ENCODE data around the gene PKD2. TPM values are rescaled to one million over a fixed set of nuclear protein-coding genes. Genes with fewer than 3 reads are reported as not detected.

PKD2 gene
- total and polyA plus RNA-seq, 2 donors (not counting 1 experiment from before 2014, with no cell fraction given), result 109 to 158 TPM

DNA sequence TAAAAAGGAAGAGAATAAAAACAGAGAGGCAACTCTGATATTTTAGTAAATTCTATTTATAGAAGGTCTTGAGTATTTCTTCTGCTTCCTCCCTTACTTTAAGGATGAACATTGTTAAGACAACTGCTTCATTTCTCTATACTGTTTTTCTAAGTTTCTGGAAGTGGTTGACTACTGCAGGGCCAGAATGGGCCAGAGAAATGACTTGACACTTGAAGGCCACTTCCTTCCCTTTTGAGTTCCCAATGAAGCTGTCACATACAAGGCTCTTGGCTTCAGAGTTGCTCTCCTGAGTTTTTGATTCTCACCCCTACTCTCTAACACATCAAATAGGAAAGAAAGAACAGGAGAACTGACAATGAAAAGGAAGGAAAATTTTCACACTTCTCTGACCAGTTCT is 37.6 kb downstream of the PKD2 start:
- Histone ChIP-seq H3K4me3 (replicated peaks in 1 of 4; ENCODE audit: control extremely low read depth in 1 of 4, insufficient read depth in 1 of 4, low read depth in 3 of 4, low read length in 4 of 4) (no peak overlapping the region), H4K20me1 (ENCODE audit: control insufficient read depth, extremely low read depth, insufficient read depth, low read length) (no peaks in the 10 kb centered on the region), H3K4me1 (ENCODE audit: control insufficient read depth, extremely low read depth, insufficient read depth, low read length) (no peaks in the 10 kb centered on the region), H3K27ac (ENCODE audit: insufficient read depth, low read length) (no peak overlapping the region), H3K27me3 (ENCODE audit: control insufficient read depth, insufficient read depth, low read length) (no peaks in the 10 kb centered on the region), H3K9ac (ENCODE audit: insufficient read depth, low read length) (no peak overlapping the region), H3K4me2 (ENCODE audit: extremely low read depth, insufficient read depth, low read length) (no peak overlapping the region), H3K9me3 (ENCODE audit: control insufficient read depth, insufficient read depth, low read depth, low read length) (no peaks in the 10 kb centered on the region), H3K36me3 (ENCODE audit: control insufficient read depth, insufficient read depth, low read length) (peaks cover 15% of the 10 kb centered on the region), H3K79me2 (ENCODE audit: control insufficient read depth, insufficient read depth, low read length) (no peaks in the 10 kb centered on the region), H2AFZ (ENCODE audit: low read length) (no peak overlapping the region)
- TF ChIP-seq, protein P1, sequence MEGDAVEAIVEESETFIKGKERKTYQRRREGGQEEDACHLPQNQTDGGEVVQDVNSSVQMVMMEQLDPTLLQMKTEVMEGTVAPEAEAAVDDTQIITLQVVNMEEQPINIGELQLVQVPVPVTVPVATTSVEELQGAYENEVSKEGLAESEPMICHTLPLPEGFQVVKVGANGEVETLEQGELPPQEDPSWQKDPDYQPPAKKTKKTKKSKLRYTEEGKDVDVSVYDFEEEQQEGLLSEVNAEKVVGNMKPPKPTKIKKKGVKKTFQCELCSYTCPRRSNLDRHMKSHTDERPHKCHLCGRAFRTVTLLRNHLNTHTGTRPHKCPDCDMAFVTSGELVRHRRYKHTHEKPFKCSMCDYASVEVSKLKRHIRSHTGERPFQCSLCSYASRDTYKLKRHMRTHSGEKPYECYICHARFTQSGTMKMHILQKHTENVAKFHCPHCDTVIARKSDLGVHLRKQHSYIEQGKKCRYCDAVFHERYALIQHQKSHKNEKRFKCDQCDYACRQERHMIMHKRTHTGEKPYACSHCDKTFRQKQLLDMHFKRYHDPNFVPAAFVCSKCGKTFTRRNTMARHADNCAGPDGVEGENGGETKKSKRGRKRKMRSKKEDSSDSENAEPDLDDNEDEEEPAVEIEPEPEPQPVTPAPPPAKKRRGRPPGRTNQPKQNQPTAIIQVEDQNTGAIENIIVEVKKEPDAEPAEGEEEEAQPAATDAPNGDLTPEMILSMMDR (conservative IDR thresholded peaks at IDR 0.05 in 1 of 2, IDR thresholded peaks at IDR 0.05 in 1 of 2; ENCODE audit: low read depth in 1 of 2, low read length in 2 of 2), result no peak
- DNase-seq (ENCODE audit: low read depth in 2 of 2), result no peak

DNA sequence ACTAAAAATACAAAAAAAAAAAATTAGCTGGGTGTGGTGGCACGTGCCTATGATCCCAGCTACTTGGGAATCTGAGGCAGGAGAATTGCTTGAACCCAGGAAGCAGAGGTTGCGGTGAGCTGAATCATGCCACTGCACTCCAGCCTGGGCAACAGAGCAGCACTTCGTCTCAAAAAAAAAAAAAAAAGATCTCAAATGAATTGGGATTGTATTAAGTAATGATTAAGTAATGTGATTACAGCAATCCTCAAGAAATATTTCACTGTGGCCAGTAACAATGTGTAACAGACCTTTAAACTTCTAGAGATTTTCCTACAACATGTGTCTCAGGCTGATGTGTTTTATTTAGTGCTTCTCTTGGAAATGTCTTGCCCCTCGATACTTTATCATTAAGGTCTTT is 46.8 kb downstream of the PKD2 start:
- Histone ChIP-seq H3K36me3 (ENCODE audit: control insufficient read depth, insufficient read depth, low read length) (peaks cover 2% of the 10 kb centered on the region), H3K79me2 (ENCODE audit: control insufficient read depth, insufficient read depth, low read length) (no peaks in the 10 kb centered on the region), H3K9me3 (ENCODE audit: control insufficient read depth, insufficient read depth, low read depth, low read length) (no peaks in the 10 kb centered on the region), H3K4me2 (ENCODE audit: extremely low read depth, insufficient read depth, low read length) (no peak overlapping the region), H3K9ac (ENCODE audit: insufficient read depth, low read length) (no peak overlapping the region), H2AFZ (ENCODE audit: low read length) (no peak overlapping the region), H3K4me1 (ENCODE audit: control insufficient read depth, extremely low read depth, insufficient read depth, low read length) (no peaks in the 10 kb centered on the region), H3K27me3 (ENCODE audit: control insufficient read depth, insufficient read depth, low read length) (no peaks in the 10 kb centered on the region), H3K27ac (ENCODE audit: insufficient read depth, low read length) (no peak overlapping the region), H4K20me1 (ENCODE audit: control insufficient read depth, extremely low read depth, insufficient read depth, low read length) (no peaks in the 10 kb centered on the region), H3K4me3 (replicated peaks in 1 of 4; ENCODE audit: control extremely low read depth in 1 of 4, insufficient read depth in 1 of 4, low read depth in 3 of 4, low read length in 4 of 4) (no peak overlapping the region)
- TF ChIP-seq EZH2 (IDR thresholded peaks at IDR 0.05; ENCODE audit: low read length, missing control alignments), result no peak
- TF ChIP-seq, protein P1 (conservative IDR thresholded peaks at IDR 0.05 in 1 of 2, IDR thresholded peaks at IDR 0.05 in 1 of 2; ENCODE audit: low read depth in 1 of 2, low read length in 2 of 2), result no peak
- DNase-seq (ENCODE audit: low read depth in 2 of 2), result peak in 1 of 2 donors; percentile 9

DNA sequence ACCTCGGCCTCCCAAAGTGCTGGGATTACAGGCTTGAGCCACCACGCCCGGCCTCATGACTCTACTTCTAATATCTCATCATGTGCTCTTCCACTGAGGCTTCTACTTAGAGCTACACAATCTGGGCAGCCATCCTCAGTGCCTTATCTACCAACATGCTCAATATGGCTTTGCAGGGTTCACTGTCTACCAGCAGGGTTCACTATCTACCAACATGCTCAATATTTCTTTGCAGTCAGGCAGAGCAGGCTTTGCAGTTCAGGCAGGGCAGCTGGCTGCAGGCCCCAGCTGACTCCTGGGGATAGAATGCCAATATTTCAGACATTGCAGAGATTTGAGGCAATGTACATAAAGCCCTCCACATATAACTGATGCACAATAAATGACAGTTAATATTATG is 47.5 kb downstream of the PKD2 start:
- Histone ChIP-seq H3K27me3 (ENCODE audit: control insufficient read depth, insufficient read depth, low read length) (no peaks in the 10 kb centered on the region), H3K9ac (ENCODE audit: insufficient read depth, low read length) (no peak overlapping the region), H3K36me3 (ENCODE audit: control insufficient read depth, insufficient read depth, low read length) (peaks cover 4% of the 10 kb centered on the region), H4K20me1 (ENCODE audit: control insufficient read depth, extremely low read depth, insufficient read depth, low read length) (no peaks in the 10 kb centered on the region), H3K79me2 (ENCODE audit: control insufficient read depth, insufficient read depth, low read length) (no peaks in the 10 kb centered on the region), H3K4me1 (ENCODE audit: control insufficient read depth, extremely low read depth, insufficient read depth, low read length) (no peaks in the 10 kb centered on the region), H3K4me2 (ENCODE audit: extremely low read depth, insufficient read depth, low read length) (no peak overlapping the region), H3K4me3 (replicated peaks in 1 of 4; ENCODE audit: control extremely low read depth in 1 of 4, insufficient read depth in 1 of 4, low read depth in 3 of 4, low read length in 4 of 4) (no peak overlapping the region), H2AFZ (ENCODE audit: low read length) (no peak overlapping the region), H3K27ac (ENCODE audit: insufficient read depth, low read length) (no peak overlapping the region), H3K9me3 (ENCODE audit: control insufficient read depth, insufficient read depth, low read depth, low read length) (no peaks in the 10 kb centered on the region)
- peak; percentile 40 to 62 for DNase-seq (ENCODE audit: low read depth in 2 of 2)
- TF ChIP-seq, protein P1 (conservative IDR thresholded peaks at IDR 0.05 in 1 of 2, IDR thresholded peaks at IDR 0.05 in 1 of 2; ENCODE audit: low read depth in 1 of 2, low read length in 2 of 2), result peak; percentile 47 to 64
- no peak for TF ChIP-seq EZH2 (IDR thresholded peaks at IDR 0.05; ENCODE audit: low read length, missing control alignments)

Data from fibroblast of lung (primary cell).